NCI-H2029 treated with DMSO at 0.1 percent for 48 hours (cell line): ENCODE data around the gene CELF4.

Experiments used
- DNase-seq: peaks from one replicate; lab custom pipeline; 2025; lab: John Stamatoyannopoulos, UW

CELF4 gene

DNA sequence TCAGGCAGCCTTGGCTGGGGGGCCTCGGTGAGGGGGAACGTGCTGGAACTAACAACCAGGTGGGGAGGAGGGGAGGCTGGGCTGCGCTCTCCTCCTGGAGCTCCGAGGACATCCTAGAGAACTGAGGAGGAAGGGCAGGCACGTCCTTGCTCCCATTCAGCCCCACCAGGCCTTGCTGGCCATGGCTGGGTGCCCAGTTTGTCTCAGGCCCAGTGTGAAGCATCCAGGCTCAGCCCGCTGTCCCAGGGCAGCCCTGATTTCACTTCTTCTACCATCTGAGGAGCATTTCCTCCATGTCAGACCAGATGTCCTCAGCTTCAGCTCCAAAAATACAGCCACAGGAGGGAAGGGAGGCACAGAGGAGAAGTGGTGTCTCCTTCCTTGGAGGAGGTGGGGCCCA is 125.4 kb downstream of the CELF4 start:
- DNase-seq, result no peak

DNA sequence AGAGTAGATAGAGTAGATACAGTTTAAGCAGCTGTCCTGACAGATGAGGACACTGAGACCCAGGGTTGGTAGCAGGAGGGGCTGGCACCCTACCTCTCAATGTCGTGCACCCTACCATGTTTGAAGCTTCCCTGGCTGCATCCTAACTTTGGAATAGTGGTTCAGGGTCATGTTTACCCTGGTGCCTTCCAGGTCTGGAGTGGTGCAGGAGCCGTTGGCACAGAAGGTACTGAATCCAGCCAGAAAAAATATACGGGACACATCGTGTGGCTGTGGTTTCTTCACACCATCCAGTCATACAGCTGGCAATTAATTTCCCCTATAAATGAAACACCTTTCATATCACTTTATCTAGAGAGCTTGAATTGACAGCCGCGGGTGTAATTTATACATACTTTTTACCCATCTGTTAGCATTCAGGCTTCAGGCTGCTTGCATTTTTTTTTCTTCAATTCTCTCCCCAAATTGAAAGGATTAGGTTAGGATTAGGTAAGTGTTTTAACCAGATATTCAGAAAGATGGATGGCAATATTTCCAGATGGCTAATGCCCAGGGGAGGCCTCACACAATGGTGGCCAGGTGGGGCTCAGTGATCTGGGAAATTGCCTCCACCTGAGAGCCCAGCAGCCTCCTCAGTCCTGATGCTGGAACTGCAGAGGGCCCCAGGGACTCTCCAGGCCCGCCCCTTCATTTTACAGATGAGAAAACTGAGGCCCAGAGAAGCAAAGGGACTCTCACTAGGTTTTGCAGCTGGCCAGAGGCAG is 127.0 kb downstream of the CELF4 start:
- no peak for DNase-seq

DNA sequence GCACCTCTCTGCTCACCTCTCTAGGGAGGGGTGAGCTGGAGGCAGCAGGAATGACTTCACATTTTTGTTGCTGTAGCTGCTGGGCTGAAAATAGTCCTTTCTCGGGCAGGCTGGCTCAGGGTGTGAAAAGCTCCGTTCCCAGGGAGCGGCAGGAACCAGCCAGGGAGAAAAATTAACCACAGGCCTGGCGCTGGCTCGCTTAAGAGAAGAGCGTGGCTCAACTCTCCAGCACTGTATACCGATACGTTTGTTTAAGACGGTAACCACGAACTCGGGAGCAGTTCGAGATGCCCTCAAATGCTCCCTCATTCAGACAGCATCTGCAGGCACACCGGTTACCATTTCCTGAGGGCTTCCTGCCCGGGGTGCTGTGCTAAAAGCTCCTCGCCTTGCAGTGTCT is 129.6 kb downstream of the CELF4 start:
- DNase-seq, result no peak

DNA sequence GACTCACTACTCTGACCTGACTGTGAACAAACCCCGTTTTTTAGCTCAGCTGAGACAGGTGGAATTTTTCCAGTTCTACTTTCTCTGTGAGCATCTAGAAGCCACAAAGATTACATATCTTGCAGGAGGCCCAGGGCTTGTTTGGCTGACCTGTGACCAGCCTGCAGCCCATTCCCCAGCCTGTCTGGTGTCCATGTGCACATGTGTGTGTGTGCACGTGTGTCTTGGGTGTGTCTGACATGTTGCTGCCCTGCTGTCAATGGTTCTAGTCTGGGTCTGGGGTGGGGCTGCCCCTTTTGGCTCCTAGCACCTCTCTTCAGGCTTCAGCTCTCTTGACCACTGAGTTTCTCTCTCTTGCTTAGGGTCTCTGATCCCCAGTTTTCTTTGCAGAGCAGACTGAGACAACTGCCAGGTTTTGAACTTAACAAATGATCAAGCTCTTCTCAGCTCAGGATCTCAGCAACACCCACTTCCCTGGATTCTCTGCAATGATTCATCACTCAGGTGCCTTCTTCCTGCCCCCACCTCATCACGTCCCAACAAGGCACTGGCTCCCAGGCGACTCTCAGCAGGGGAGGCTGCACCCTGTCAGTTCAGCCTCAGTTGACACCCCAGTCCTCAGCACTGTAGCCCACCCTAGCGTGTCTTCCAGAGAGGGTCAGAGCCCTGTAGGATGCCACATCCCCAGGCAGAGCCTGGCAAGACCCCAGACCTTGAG is 130.3 kb downstream of the CELF4 start:
- no peak for DNase-seq

- DNase-seq, result no peak
Observed at GRCh38 chr18:37434161-37434860, 131.3 kb downstream of the CELF4 start.

DNA sequence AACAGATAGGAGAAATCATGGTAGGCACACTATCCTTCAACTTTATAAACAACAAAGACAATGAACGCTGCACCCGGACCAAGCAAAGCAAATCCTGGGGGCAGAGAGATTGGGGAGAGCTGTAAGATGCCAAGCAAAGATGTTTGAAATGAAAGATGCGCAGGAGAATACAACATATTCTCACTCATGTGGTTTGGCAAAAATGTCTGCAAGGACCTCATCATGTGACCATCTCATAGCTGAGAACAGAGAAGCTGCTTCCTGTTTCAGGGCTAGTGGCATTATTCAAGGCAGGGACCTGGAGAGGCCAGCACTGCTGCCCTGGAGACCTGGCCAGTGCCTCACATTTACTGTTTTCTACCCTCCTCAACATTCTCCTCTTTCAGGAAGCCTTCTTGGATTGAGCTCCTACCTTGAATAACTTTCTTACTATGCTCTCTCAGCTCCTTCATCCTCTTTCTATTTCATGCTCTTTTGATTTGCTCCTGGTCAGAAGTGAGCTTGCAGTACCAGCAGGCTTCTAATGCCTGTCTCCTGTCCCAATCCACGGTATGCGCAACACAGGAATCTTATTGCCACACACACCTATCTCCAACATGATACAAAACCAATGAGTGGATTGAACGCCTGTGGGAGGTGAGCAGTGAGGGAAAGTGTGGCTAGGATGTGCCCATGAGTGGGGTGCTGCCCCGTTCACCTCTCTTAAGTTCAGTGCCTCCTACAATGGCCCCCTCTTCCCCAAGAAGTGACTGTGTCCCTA is 133.0 kb downstream of the CELF4 start:
- no peak for DNase-seq

DNA sequence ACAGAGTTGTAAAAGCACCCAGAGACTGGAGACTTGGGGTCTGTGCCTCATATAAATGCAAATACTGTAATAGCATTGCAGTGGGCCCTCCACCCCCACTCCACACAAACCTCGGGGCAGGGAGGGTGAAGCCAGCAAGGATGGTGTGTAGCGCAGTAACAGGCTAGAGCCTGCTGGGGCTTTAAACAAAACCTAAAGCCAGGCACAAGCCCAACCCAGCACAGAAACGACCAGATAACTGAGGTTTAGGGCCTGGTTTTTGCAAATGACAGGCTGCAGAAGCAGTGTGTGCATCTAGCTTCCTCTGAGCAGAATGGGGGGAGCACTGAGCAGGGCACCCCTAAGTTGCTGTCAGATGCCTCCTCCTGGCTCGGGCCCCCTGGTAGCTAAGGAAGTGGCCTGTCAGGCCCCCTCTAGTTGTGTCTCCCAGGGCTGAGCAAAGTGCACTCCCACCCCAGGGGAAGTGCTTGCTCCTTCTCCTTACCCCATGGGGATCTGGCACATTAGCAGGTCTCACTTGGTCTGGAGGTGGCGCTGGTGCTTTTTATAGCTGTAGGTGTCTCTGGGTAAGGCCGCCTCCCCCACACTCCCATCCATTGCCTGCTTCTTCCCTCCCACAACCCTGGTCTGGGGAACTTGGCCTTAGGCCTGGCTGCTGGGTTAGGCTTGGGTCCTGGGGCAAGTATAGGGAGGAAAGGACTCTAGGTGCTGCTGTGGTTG is 135.1 kb downstream of the CELF4 start:
- no peak for DNase-seq

GRCh38 chr18:37429791-37430190 is 135.8 kb downstream of the CELF4 start:
- DNase-seq, result no peak

GRCh38 chr18:37428288-37428974 is 137.2 kb downstream of the CELF4 start:
- no peak for DNase-seq

DNA sequence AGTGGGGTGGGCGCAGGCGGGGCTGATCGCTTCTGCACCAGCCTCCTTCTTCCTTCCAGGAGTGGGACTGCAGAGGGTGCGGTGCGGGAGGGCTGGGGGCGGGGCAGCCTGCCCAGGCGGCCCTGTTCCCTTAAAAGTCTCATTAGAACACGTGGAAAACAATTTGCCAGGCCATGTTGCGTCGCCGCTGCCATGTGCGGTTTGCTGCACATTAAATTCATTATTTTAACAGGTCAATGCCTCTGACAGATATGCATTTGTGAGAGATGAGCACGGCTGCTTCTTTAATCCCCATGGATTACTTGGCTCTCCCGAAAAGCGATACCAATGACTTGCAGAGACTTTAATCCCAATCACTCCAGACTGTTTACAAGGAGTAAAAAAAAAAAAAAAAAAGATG is 139.0 kb downstream of the CELF4 start:
- DNase-seq, result no peak

DNA sequence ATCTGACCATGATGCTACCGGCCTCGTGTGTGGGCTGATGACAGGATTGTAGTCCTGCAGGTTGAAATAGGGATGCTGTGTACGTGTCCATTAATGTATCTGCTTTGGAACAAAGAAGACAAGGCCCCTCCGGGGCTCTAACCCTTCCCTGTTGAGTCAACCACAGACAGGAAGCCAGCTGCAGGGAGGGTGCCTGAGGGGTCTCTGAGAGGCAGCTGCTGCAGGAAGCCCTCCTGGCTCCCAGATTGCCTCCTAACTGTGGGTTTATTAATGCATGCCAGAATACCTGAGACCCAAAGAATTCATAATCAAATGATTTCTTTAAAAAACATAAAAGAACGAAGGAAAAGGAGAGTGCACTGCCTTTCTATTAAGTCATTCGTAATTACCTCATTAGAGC is 140.4 kb downstream of the CELF4 start:
- no peak for DNase-seq

DNA sequence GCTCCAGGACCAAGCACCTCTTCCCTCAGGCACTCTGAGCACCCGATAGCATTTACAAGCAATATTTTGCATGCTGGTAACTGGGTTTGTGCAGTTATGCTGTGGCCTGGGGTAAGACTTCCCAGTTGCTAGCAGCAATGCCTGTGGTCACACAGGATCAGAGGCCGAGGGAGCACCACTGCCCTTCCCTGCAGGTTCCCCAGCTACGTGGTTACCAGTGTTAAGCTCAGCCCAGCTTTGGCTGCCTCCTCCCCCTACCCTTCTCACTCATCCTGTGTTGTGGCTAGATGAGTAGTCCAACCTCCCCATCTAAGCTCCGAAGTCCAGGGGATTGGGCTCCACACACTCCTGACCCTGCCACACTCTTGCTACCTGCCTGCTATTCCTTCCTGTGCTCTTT is 141.1 kb downstream of the CELF4 start:
- DNase-seq, result no peak

- no peak for DNase-seq
Observed at GRCh38 chr18:37422596-37422995, 143.0 kb downstream of the CELF4 start.

DNA sequence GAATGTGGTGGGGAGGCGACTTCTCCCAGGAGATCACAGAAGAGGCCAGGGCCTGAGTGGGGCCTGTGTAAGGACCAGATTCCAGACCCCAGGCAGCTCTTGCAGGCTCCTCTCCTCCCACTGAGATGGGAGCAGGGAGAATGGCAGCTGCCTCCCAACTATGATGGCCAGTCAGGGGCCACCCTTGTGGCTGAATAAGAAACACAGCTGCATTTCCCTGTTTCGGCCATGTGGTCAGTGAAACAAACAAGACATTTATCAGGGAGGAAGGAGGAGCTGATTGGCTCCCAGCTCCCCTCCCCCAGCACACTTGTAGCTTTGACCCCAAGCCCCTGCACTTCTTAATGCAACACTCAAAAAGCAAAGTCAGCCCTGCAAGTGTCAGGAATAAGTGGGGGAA is 143.5 kb downstream of the CELF4 start:
- no peak for DNase-seq

GRCh38 chr18:37421341-37422077 is 144.1 kb downstream of the CELF4 start:
- no peak for DNase-seq

GRCh38 chr18:37420315-37420880 is 145.2 kb downstream of the CELF4 start:
- DNase-seq, result no peak

DNA sequence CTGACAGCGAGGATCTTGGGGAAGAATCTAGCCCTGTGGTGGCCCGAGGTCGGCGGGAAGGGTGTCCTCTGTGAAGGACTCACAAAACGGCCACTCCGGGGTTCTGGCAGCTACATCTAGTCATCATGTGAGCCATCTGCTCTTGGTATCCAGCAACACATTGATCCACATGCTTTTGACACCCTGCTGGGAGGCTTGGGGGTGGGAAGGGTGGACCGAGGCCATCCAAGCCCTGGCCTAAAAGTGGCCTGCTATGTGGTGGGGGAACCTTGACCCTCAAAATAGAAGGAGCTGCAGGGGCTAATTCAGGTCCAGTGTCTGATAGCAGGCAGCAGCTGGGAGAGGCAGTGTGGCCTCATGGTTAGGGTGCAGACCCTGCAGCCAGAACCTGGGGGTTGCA is 145.7 kb downstream of the CELF4 start:
- DNase-seq, result no peak

- no peak for DNase-seq
Observed at GRCh38 chr18:37419315-37419714, 146.3 kb downstream of the CELF4 start.

DNA sequence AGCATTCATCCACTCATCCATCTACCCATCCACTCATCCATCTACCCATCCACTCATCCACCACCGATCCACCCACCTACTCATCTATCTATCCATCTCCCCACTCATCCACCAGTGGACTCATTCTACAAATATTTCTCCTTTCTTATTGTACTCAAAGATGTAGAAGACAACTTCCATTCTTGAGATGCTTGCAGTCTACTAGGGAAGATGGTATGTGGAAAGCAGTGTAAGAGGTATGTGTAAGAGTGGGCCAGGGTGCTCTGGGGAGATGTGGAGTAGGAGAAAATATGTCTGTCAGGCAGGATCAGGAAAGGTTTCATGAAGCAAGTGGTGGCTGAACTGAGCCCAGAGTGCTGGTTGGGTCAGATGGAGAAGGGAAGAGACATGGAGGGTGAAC is 150.8 kb downstream of the CELF4 start:
- DNase-seq, result no peak

DNA sequence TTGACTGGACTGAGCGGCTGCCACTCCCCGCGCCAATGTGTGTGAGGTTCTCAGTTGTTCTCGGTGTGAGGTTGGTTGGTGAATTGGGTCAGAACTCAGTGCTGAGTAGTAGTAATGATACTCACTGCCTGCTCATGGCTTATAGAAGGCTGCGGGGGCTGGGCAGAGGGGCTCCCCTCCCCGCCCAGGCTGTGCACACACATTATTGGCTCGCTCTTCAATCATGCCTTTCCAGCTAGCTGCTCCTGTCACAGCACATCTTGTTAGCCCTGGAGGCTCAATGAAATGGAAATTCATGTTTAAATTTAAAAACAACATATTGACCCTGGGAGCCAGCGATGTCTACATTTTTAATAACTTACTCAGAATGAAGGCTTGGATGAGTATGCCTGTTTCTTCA is 152.8 kb downstream of the CELF4 start:
- no peak for DNase-seq
